ENCODE measurements around the gene AK3. TPM values are rescaled to one million over a fixed set of nuclear protein-coding genes. Genes with fewer than 3 reads are reported as not detected.

The AK3 gene
- total and polyA plus RNA-seq, 9 of the 15 experiments (the other 6 are each of a cell fraction or from before 2014, with no cell fraction given), result 12.2 to 78.6 (median 41.8) TPM

- TF ChIP-seq ZNF609 (CRISPR knock-in tag; IDR thresholded peaks at IDR 0.05; ENCODE audit: borderline replicate concordance), result no peak
- peak in 1 of 2 experiments; percentile 13; a peak in 1 of 4 replicates for TF ChIP-seq HDAC1 (IDR thresholded peaks at IDR 0.05)
- peak in 1 of 2 experiments; percentile 87; a peak in 2 of 4 replicates for TF ChIP-seq ZNF639 (CRISPR knock-in tag; conservative IDR thresholded peaks at IDR 0.05 in 1 of 2, IDR thresholded peaks at IDR 0.05 in 1 of 2)
- TF ChIP-seq ZNF592 (IDR thresholded peaks at IDR 0.05), result peak; percentile 52; the same call in 1 of the 2 replicates
- TF ChIP-seq POLR2AphosphoS2 (IDR thresholded peaks at IDR 0.05; ENCODE audit: low read length), result peak; percentile 90
- no peak for TF ChIP-seq NCOA4 (IDR thresholded peaks at IDR 0.05; ENCODE audit: partially characterized antibody)
- TF ChIP-seq TRIM28 (IDR thresholded peaks at IDR 0.05), result no peak
- no peak for TF ChIP-seq HOXB6 (CRISPR knock-in tag; IDR thresholded peaks at IDR 0.05; ENCODE audit: borderline replicate concordance)
- TF ChIP-seq GATAD2A (IDR thresholded peaks at IDR 0.05), result no peak
- TF ChIP-seq KAT7 (CRISPR knock-in tag; IDR thresholded peaks at IDR 0.05; ENCODE audit: borderline replicate concordance), result no peak
- no peak for TF ChIP-seq CSDE1 (IDR thresholded peaks at IDR 0.05)
- TF ChIP-seq KAT8 (IDR thresholded peaks at IDR 0.05; ENCODE audit: low read depth), result no peak
- peak; percentile 82 for TF ChIP-seq ZBTB12 (CRISPR knock-in tag; IDR thresholded peaks at IDR 0.05)
- no peak for TF ChIP-seq ZNF77 (CRISPR knock-in tag; IDR thresholded peaks at IDR 0.05)
Measured at GRCh38 chr9:4679268-4680172, 61.5 kb downstream of the AK3 start, which contains the start of gene CDC37L1 (continued).

All from K562 (cell line).